ENCODE results near the gene PYY.
A peak's percentile ranks its signal among the peaks of the same experiment; 100 is the strongest.

The PYY gene

GRCh38 chr17:43912635-43913304 is 41.0 kb downstream of the PYY start:
- no peak for DNase-seq

- DNase-seq: no peak
These were observed 41.8 kb downstream of the PYY start for GRCh38 chr17:43911904-43912303.

GRCh38 chr17:43909537-43910231 is 44.1 kb downstream of the PYY start:
- no peak for DNase-seq

- peak; percentile 43 to 51 for DNase-seq
These were observed 45.6 kb downstream of the PYY start for GRCh38 chr17:43907998-43908721.

GRCh38 chr17:43907425-43907981 is 46.2 kb downstream of the PYY start, which contains the start of gene MPP2:
TSS of gene MPP2 (minus strand) at chr17:43907536. CDS start at chr17:43904460, 3,076 bp downstream.
- peak; percentile 42 to 45 for DNase-seq

- no peak for DNase-seq
These were observed 46.8 kb downstream of the PYY start for GRCh38 chr17:43906951-43907424.

- peak; percentile 24 to 28 for DNase-seq
These were observed 47.5 kb downstream of the PYY start for GRCh38 chr17:43905985-43906852.

GRCh38 chr17:43905400-43905984 is 48.2 kb downstream of the PYY start:
- DNase-seq: no peak

All from activated CD4-positive, alpha-beta T cell treated with anti-CD3 and anti-CD28 coated beads for 4 hours (primary cell).